ENCODE measurements around the gene TMED3.

- no peak for TF ChIP-seq RCOR1 (IDR thresholded peaks at IDR 0.05; ENCODE audit: low read depth, low read length)
- no peak for TF ChIP-seq CTCF (IDR thresholded peaks at IDR 0.05)
- TF ChIP-seq REST (IDR thresholded peaks at IDR 0.05): no peak
- no peak for TF ChIP-seq CBX2 (IDR thresholded peaks at IDR 0.05; ENCODE audit: borderline replicate concordance, low read depth)
- no peak for TF ChIP-seq CHD2 (IDR thresholded peaks at IDR 0.05; ENCODE audit: low read length, partially characterized antibody)
- no peak for TF ChIP-seq MYC (IDR thresholded peaks at IDR 0.05; ENCODE audit: borderline replicate concordance, low read length)
- no peak for TF ChIP-seq HDAC2 (IDR thresholded peaks at IDR 0.05)
- TF ChIP-seq CEBPB (IDR thresholded peaks at IDR 0.05): no peak
- no peak for TF ChIP-seq KDM5A (IDR thresholded peaks at IDR 0.05)
- no peak for TF ChIP-seq POLR2A (IDR thresholded peaks at IDR 0.05; ENCODE audit: low read length)
- no peak for TF ChIP-seq KDM1A (IDR thresholded peaks at IDR 0.05; ENCODE audit: low read depth)
- TF ChIP-seq MAZ (IDR thresholded peaks at IDR 0.05; ENCODE audit: borderline replicate concordance, low read depth, low read length): no peak
- TF ChIP-seq FOSB (CRISPR knock-in tag; IDR thresholded peaks at IDR 0.05): no peak
- no peak for TF ChIP-seq MAX (IDR thresholded peaks at IDR 0.05)
Observed at GRCh38 chr15:79261836-79262235, 49.1 kb upstream of the TMED3 start.

Measured in A549 (cell line).